Dermis blood vessel endothelial cell (primary cell): ENCODE measurements around the gene PREB. TPM values are rescaled to one million over a fixed set of nuclear protein-coding genes. Genes with fewer than 3 reads are reported as not detected.

Source experiments
- DNase-seq: peaks from one replicate; pipeline ENCODE4 v3.0.0; 2010
- total RNA-seq: library from RNA; depleted of rRNA; stranded (reverse); fragments of >200 nt; gene quantifications from 2 replicates; pipeline ENCODE4 v1.2.3, GENCODE V29; 2014

Gene PREB
- total RNA-seq, 1 donor from 2014 or later: 46.8 TPM

DNA sequence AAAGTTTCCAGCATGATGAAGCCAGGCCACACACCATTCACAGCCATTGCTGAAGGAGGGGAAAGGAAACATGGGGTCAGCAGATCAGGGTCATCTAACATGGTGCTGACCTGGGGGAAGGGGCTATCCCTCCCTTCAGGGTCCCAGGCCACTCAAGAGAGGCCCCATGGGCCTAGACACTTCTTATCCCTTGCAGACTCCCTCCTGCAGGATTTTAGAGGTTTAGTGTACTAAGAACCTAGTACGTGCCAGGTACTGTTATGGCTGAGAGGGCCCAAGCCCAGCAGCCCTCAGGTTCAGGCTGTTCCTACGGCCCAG, 39.0 kb downstream of the PREB start:
- DNase-seq: no peak

DNA sequence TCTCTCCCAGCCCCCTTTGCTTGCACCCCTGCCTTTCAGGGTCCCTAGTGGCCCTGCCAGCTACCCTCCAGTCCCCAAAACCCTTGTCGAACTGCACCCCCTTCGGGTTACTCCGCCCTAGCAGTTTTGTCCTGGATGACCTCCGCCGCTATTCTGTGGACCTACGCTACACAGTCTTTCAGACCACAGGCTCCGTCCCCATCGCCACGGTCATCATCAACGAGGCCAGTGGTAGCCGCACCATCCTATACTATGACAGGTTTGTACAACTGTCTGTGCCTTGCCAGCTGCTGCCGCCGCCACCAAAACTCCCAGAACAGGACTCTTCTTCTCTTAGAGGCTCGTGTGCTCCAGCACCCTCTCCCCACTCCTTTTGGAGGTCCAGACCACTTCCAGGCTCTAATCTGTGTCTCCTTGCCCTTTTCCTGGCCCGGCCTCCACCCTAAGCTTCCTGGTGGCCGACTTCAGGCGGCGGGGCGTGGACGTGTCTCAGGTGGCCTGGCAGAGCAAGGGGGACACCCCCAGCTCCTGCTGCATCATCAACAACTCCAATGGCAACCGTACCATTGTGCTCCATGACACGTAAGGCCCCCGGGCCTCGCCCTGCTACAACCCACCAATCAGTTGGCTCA, 40.0 kb downstream of the PREB start:
- DNase-seq: no peak

DNA sequence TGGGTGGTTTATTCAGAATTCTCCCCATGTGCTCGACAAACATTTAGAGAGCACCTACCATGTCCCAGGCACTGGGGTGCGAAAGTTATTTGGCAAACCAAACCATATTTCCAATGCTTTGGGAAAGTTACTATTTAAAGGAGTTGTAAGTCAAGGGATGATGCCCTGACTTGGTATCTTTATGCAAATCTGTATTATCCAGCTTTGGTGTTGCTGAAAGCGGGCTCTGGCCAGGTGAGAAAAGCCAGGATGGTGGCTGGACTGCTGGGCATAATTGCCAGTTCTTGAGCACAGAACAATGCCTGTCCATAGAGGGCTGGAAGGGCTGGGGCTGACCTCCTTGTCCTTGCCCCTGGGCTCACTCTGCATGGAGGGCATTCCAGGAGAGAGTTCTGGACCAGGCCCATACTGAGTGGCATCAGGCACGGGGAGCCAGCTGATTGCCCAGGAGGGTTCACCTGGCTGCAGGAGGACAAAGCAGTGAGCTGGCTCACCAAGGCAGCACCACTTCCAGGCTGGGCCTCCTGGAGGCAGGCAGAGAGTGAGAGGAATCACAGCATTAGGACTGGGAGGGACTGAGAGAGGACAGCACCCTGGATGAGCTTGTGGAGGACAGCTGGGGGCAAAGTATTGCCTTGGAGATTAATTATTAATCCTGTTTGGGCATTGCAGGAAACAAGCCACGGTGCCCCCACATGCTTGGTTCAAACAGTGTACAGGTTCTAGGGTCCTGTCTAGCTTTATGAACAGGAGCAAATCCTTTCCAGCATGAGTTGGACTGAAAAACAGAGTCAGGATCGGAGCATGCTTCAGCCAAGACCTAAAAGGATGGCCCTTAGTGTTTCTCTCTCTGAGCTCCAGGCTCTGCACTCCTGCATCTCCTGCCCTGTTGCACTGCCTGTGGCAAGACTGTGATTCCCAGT, 40.7 kb downstream of the PREB start:
- DNase-seq: no peak

DNA sequence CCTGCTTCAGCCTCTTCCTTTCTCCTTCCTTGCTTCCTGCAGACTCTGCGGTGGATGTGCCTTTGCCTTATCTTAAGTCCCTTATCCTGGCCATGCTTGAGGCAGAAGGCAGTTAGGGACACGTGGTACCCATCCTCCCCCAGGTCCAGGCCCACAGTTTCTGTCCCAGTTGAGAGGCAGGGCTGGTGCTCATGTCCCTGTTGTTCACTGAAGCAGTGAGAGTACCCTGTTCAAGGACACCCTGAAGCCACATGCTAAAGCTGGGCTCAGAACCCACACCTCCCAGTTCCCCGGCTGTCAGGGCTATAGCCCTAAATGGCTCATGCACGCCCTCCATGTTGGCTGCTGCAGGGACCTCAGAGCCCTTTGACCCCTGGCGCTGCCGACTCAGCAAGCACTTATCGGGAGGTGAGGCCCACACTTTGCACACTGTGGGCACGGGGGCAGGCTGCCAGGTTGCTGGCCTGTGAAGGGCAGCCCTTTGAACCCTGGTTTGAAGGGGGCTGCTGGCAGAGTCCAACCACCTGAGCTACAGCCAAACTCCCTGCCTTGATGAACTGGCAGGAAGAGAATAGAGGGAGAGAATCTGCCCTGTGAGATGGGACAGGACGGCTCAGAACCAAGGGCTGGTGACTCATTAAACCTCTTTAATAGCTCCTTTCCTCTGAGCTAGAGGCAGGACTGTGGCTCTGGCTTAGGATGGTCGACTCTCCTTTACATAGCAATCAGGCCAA, 41.6 kb downstream of the PREB start:
- DNase-seq: no peak

DNA sequence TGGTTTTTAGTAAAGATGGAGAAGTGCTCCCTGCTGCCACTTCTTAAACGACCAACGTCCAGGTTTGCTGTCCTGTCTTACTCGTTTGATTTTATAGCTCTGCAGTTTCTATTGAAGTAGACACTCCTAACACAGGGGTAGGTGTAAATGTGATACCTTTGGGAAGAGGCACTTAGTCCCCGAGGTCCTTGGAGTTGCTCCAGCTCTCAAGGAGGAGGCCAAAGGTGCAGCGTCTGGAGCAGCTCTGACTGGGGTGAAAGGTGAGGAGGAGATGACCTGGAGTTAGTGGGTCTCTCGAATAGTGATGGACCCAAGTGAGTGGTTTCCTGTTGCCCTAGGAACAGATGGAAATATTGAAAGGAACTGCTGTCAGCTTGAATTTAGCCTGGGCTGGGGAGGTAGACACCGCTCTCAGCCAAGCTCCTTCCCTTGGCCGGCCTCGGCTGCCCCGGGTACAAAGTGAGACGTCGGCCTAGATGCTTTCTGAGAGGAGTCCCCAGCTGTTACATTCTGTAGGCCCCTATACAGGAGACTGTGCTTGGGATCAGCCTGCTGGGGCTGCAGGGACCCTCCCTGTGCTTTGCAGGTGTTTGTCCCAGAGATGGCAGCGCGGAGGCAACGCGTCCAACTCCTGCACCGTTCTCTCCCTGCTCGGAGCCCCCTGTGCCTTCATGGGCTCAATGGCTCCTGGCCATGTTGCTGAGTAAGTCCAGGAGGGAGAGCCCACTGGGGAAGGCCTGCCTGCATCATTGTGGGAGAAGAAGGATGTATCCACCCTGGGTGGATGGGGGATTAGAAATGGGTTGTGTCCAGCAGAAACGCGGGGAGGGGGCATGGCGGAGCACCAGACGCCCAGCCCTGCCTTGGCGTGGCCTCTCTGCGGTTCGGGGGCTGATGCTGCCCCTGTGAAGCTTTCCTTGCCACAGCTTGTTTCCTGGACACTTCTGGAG, 42.4 kb downstream of the PREB start:
- DNase-seq: no peak

DNA sequence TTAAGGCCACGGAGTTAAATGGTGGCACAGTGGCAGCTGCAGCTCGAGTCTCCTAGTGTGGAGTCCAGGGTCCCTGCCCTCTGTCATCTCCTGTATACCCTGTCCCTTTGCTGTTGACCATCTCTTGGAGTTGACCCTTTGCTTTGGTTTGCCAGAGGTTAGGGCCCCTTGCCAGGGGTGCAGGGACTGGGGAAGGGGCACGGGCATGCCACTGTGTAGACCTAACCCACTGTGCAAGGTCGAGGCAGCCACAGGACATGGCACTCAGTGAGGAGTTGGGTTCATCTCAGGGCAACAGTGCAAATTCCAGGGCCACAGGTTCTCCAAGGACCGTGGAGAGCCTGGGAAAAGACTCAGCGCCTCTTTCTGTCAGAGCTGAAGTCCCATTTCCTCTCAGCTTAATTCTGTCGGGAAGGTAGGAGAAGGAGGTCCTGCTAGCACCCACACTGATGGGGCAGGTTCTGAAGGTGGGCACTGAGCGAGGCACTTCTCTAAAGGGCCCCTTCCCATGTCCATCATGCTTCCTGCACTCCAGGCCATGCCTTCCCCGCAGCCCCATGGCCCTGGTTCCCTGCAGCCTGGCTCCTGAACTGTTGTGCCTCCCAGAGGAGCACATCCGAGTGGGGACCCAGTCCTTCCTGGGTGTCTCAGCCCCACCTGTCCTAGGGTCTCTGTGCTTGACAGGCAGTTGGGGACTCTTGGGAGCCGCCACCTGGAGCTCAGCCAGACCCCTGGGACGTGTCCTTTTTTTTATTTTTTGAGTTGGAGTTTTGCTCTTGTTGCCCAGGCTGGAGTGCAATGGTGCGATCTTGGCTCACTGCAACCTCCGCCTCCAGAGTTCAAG, 45.1 kb downstream of the PREB start:
- no peak for DNase-seq

DNA sequence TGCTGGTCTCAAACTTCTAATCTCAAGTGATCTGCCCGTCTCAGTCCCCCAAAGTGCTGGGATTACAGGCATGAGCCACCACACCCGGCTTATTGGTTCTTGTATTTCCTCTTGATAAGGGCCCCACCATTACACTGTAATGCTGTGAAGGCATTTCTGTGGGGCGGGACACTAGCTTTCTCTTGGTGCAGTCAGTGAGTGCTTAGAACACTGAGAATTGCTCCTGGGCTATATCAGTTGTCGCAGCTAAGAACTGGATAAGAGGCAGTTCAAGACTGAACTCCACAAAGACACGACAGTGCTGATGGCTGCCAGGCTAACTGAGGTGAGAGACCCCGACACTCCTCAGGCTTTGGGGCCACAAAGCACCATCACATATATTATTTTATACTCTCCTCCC, 45.8 kb downstream of the PREB start:
- no peak for DNase-seq

DNA sequence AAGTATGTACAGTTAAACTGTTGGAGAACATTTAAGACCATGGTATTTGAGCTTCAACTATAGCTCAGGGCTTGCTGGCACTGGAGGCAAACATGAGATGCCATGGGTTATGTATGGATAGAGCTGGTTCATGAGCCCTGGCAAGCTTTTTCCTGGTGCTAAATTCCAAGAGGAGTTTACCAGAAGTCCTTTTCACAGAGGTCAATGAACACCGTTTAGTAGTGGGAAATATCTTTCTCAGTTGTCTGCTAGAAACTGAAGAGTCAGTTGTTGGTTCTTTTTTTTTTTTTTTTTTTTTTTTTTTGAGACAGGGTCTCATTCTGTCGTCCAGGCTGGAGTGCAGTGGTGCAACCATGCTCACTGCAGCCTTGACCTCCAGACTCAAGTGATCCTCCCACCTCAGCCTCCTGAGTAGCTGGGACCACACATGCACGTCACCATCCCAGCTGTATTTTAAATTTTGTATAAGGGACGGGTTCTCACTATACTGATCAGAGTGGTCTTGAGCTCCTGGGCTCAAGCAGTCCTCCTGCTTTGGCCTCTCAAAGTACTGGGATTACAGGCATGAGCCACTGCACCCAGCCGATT, 46.5 kb downstream of the PREB start:
- DNase-seq: no peak

DNA sequence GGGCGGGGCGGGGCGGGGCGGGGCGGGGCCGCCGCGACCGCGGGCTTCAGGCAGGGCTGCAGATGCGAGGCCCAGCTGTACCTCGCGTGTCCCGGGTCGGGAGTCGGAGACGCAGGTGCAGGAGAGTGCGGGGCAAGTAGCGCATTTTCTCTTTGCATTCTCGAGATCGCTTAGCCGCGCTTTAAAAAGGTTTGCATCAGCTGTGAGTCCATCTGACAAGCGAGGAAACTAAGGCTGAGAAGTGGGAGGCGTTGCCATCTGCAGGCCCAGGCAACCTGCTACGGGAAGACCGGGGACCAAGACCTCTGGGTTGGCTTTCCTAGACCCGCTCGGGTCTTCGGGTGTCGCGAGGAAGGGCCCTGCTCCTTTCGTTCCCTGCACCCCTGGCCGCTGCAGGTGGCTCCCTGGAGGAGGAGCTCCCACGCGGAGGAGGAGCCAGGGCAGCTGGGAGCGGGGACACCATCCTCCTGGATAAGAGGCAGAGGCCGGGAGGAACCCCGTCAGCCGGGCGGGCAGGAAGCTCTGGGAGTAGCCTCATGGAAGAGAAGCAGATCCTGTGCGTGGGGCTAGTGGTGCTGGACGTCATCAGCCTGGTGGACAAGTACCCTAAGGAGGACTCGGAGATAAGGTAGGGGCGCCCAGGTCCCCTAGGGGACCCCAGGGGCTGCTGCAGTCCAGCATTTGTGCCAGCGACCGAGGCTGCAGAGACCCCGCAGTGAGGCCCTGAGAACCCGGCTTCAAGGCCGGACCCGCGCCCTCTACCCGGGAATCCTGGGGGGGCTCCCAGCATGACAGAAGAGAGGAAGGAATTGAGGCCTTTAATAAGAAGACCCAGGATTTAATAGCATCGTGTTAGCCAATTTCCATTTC, 47.5 kb downstream of the PREB start, which contains the start of gene KHK:
KHK (plus strand) TSS at position 49 of the 870 bp plus-strand sequence; CDS start at position 537, 488 bp downstream.
- DNase-seq: peak; percentile 22

DNA sequence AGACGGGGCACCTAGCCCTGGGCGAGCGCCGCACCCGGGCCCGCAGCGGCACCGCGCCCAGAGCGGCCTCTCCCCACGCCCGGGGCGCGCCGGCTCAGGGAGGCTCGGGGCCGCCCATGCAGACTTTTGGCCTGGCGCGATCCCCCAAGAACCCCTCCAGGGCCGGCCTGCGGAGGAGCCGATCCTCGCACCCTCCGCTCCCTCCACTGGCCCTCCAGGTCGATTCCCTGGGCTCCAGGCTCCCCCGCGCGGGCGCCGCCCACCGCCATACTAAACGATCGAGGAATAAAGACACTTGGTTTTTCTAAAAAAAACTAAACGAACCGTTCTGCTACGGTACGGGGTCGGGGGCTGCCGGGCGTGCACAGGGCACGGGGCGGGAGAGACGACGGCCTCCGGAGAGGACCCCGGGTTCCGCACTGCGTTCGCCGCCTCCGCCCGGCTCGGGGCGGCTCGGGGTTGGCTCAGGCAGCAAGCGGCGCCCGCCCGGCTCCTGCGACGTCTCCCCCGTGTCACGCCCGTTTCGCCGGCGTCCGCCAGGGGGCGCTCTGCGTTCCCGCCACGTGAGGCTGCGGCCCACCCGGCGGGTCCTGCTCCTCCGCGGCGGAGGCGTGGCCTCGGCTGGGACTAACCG, 48.2 kb downstream of the PREB start:
- DNase-seq: peak; percentile 95

DNA sequence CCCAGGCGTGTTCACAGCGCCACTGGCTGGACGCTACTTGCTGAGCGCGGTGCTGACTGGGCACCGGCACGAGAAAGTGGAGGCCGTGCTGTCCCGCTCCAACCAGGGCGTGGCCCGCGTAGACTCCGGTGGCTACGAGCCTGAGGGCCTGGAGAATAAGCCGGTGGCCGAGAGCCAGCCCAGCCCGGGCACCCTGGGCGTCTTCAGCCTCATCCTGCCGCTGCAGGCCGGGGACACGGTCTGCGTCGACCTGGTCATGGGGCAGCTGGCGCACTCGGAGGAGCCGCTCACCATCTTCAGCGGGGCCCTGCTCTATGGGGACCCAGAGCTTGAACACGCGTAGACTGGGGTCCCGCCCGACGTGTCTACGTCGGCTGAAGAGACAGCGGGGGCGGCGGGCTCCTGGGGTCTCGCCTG, 48.8 kb downstream of the PREB start:
- peak; percentile 81 for DNase-seq

DNA sequence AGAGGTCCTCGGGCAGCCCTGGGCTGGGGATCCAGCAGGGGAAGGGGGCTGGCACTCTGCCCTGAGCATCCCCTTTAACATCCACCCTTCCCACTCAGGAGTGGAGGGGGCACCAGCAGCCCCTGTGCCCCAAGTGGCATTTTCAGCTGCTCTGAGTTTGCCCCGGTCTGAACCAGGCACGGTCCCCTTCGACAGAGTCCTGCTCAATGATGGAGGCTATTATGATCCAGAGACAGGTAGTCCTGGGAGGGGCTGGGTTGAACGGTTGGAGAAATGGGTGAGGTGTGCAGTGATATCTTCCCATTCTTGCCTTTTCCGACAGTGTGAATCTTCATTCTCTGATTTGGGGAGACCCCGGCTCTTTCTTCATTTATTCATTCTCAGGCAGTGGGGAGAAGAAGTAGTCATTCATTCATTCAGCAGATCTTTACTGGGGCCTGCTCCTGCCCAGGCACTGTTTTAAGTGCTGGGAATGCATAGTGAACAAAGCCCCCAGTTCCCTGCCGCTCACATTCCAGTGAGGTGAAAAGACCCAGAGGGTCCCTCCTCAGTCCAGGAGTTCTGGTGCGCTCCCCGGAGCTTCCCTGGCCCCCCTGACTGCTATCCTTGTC, 49.3 kb downstream of the PREB start:
- DNase-seq: no peak

DNA sequence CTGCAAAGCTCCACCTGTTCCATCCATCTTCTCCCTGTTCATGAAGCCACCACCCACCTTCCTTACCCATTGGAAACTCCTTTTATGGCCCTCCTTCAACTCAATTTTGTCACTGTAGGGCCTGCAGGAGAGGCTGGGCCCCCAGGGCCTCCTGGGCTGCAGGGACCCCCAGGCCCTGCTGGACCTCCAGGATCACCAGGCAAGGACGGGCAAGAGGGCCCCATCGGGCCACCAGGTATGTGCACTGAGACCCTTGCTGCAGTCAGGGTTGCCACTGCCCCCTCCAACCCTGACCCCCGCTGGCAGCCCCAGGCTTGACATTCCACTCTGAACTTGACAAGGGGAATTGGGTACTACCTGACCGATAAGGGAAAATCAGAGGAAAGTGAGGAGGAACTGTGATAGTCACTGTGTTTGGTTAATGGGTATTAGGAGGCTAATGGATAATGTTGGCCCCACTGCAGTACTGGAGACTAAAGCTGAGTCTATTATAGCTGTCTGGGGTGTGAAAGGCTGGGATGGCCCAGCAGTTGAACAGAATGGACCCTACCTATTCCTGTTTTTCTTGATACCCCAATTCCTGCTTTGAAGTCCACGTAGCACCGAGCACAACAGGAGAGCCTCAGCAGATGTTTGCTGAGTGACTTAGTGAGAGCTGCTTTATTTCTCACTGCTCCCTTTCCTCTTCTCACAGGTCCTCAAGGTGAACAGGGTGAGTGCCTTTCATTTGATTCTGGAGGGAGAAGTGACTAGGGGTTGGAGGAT, 50.0 kb downstream of the PREB start:
- DNase-seq: no peak

DNA sequence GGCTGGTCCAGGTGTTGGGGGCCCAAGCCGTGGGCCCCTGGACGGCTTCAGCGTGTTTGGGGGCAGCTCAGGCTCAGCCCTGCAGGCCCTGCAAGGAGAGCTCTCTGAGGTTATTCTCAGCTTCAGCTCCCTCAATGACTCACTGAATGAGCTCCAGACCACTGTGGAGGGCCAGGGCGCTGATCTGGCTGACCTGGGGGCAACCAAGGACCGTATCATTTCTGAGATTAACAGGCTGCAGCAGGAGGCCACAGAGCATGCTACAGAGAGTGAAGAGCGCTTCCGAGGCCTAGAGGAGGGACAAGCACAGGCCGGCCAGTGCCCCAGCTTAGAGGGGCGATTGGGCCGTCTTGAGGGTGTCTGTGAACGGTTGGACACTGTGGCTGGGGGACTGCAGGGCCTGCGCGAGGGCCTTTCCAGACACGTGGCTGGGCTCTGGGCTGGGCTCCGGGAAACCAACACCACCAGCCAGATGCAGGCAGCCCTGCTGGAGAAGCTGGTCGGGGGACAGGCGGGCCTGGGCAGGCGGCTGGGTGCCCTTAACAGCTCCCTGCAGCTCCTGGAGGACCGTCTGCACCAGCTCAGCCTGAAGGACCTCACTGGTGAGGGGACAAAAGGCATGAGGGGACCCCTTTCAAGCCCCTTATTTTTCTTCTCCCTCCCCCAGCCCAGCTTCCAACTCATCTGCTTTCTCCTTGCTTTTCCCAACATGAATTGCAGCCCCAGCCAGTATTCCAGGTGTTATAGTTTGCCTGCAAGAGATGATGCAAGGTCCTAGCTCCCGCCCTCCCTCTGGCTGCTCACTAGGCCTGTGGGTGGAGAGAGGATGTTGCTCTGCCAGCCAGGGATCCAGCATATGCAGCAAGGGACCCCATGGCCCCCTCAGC, 50.8 kb downstream of the PREB start:
- no peak for DNase-seq

DNA sequence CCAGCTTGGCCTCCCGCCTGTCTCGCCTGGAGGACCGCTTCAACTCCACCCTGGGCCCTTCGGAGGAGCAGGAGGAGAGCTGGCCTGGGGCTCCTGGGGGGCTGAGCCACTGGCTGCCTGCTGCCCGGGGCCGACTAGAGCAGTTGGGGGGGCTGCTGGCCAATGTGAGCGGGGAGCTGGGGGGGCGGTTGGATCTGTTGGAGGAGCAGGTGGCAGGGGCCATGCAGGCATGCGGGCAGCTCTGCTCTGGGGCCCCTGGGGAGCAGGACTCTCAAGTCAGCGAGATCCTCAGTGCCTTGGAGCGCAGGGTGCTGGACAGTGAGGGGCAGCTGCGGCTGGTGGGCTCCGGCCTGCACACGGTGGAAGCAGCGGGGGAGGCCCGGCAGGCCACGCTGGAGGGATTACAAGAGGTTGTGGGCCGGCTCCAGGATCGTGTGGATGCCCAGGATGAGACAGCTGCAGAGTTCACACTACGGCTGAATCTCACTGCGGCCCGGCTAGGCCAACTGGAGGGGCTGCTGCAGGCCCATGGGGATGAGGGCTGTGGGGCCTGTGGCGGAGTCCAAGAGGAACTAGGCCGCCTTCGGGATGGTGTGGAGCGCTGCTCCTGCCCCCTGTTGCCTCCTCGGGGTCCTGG, 51.5 kb downstream of the PREB start:
- DNase-seq: no peak

DNA sequence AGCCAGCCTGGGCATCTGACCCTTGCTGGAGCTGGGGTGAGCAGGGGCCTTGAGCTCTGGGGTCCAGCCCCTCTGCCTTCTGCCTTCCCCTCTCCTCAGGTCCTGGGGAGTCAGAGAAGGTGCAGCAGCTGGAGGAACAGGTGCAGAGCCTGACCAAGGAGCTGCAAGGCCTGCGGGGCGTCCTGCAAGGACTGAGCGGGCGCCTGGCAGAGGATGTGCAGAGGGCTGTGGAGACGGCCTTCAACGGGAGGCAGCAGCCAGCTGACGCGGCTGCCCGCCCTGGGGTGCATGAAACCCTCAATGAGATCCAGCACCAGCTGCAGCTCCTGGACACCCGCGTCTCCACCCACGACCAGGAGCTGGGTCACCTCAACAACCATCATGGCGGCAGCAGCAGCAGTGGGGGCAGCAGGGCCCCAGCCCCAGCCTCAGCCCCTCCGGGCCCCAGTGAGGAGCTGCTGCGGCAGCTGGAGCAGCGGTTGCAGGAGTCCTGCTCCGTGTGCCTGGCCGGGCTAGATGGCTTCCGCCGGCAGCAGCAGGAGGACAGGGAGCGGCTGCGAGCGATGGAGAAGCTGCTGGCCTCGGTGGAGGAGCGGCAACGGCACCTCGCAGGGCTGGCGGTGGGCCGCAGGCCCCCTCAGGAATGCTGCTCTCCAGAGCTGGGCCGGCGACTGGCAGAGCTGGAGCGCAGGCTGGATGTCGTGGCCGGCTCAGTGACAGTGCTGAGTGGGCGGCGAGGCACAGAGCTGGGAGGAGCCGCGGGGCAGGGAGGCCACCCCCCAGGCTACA, 52.3 kb downstream of the PREB start:
- no peak for DNase-seq
